Activated T-helper 2 cell treated with anti-CD3 and anti-CD28 coated beads, Interferon-gamma antibody, Interleukin-2, Interleukin-4, amounts not matched to agents 10 μg/mL and 5 μg/mL and 100 μg/mL, durations not matched to agents 14 hours and 24 hours and 36 hours (primary cell): ENCODE measurements around the gene PGGHG. TPM values are rescaled to one million over a fixed set of nuclear protein-coding genes. Genes with fewer than 3 reads are reported as not detected.

Experiments used
- DNase-seq: peaks from one replicate; pipeline ENCODE4 v3.0.0; 2021; ENCODE audit warnings: low spot score
- H3K27ac Mint-ChIP-seq: one replicate; pipeline ENCODE4 v1.8.0; 2021; ENCODE audit warnings: mixed read lengths
- H3K27me3 Mint-ChIP-seq: one replicate; pipeline ENCODE4 v1.8.0; 2021; ENCODE audit warnings: low read depth, mixed read lengths
- H3K36me3 Mint-ChIP-seq: one replicate; pipeline ENCODE4 v1.8.0; 2021; ENCODE audit warnings: low read depth, mixed read lengths
- H3K4me1 Mint-ChIP-seq: one replicate; pipeline ENCODE4 v1.8.0; 2021; ENCODE audit warnings: low read depth, mixed read lengths
- H3K4me3 Mint-ChIP-seq: one replicate; pipeline ENCODE4 v1.8.0; 2021; ENCODE audit warnings: low read depth, mild to moderate bottlenecking, moderate library complexity, mixed read lengths
- H3K9me3 Mint-ChIP-seq: one replicate; pipeline ENCODE4 v1.8.0; 2021; ENCODE audit warnings: mixed read lengths
- intact Hi-C: fragments of 100-400 bp; cut with micrococcal nuclease; formaldehyde crosslinking; loops from one replicate; pipeline ENCODE4 v1.15.1; 2023
- total RNA-seq: library from RNA; stranded (reverse); gene quantifications from 2 replicates; pipeline ENCODE4 v1.2.3, GENCODE V29; 2022

Gene PGGHG
- total RNA-seq, 1 donor from 2014 or later: 62.0 TPM

GRCh38 chr11:272931-273198, 16.1 kb upstream of the PGGHG start:
- DNase-seq: no peak
- Mint-ChIP-seq H3K4me1 (peaks cover 35% of the 10 kb centered on the region), H3K27ac (no peak overlapping the region)

GRCh38 chr11:276219-276618, 12.7 kb upstream of the PGGHG start:
- Mint-ChIP-seq H3K27me3 (peaks cover 39% of the 10 kb centered on the region), H3K4me3 (no peak overlapping the region), H3K36me3 (peaks cover 16% of the 10 kb centered on the region)

More at GRCh38 chr11:272931-273198, 16.1 kb upstream of the PGGHG start:
- Mint-ChIP-seq H3K36me3 (peaks cover 16% of the 10 kb centered on the region), H3K27me3 (peaks cover 28% of the 10 kb centered on the region), H3K9me3 (peaks cover 11% of the 10 kb centered on the region), H3K4me3 (no peak overlapping the region)
- intact Hi-C loops: no loop called here

GRCh38 chr11:278001-278951, 10.7 kb upstream of the PGGHG start, which contains the start of gene NLRP6:
Gene NLRP6, plus strand, starts transcription at chr11:278407. Its CDS starts 163 bp downstream, at chr11:278570.
- H3K36me3 Mint-ChIP-seq: peaks cover 24% of the 10 kb centered on the region
- intact Hi-C loops: no loop called here
- H3K27me3 Mint-ChIP-seq: peaks cover 53% of the 10 kb centered on the region
- H3K27ac Mint-ChIP-seq: peak within 1 kb of the TSS; percentile 10
- DNase-seq: no peak
- H3K4me3 Mint-ChIP-seq: peak within 1 kb of the TSS; percentile 79
- H3K4me1 Mint-ChIP-seq: peaks cover 32% of the 10 kb centered on the region
- H3K9me3 Mint-ChIP-seq: peaks cover 11% of the 10 kb centered on the region

More at GRCh38 chr11:276219-276618, 12.7 kb upstream of the PGGHG start:
- intact Hi-C loops: no loop called here
- Mint-ChIP-seq H3K4me1 (peaks cover 22% of the 10 kb centered on the region), H3K27ac (no peak overlapping the region), H3K9me3 (peaks cover 11% of the 10 kb centered on the region)
- no peak for DNase-seq

GRCh38 chr11:279040-279965, 9.6 kb upstream of the PGGHG start:
- no peak for DNase-seq
- H3K4me3 Mint-ChIP-seq: peak overlapping the region; percentile 79
- H3K9me3 Mint-ChIP-seq: peaks cover 11% of the 10 kb centered on the region
- peaks cover 24% of the 10 kb centered on the region for H3K36me3 Mint-ChIP-seq
- peaks cover 55% of the 10 kb centered on the region for H3K27me3 Mint-ChIP-seq
- no peak overlapping the region for H3K27ac Mint-ChIP-seq
- intact Hi-C loops: no loop called here
- peaks cover 37% of the 10 kb centered on the region for H3K4me1 Mint-ChIP-seq

GRCh38 chr11:279966-280705, 8.8 kb upstream of the PGGHG start:
- peaks cover 24% of the 10 kb centered on the region for H3K36me3 Mint-ChIP-seq
- intact Hi-C loops: no loop called here
- DNase-seq: peak; percentile 50
- peaks cover 51% of the 10 kb centered on the region for H3K27me3 Mint-ChIP-seq
- H3K4me1 Mint-ChIP-seq: peaks cover 37% of the 10 kb centered on the region
- H3K9me3 Mint-ChIP-seq: peaks cover 11% of the 10 kb centered on the region
- H3K27ac Mint-ChIP-seq: no peak overlapping the region
- H3K4me3 Mint-ChIP-seq: peak overlapping the region; percentile 70

- H3K36me3 Mint-ChIP-seq: peaks cover 23% of the 10 kb centered on the region
- no peak overlapping the region for H3K27ac Mint-ChIP-seq
- intact Hi-C loops: no loop called here
- H3K9me3 Mint-ChIP-seq: peaks cover 11% of the 10 kb centered on the region
- peak overlapping the region; percentile 72 for H3K4me3 Mint-ChIP-seq
- H3K27me3 Mint-ChIP-seq: peaks cover 52% of the 10 kb centered on the region
- H3K4me1 Mint-ChIP-seq: peaks cover 40% of the 10 kb centered on the region
- DNase-seq: no peak
Measured at GRCh38 chr11:280706-281485, 8.0 kb upstream of the PGGHG start.

GRCh38 chr11:281486-282161, 7.3 kb upstream of the PGGHG start:
- DNase-seq: no peak
- Mint-ChIP-seq H3K4me3 (peak overlapping the region; percentile 72), H3K4me1 (peaks cover 38% of the 10 kb centered on the region), H3K36me3 (peaks cover 16% of the 10 kb centered on the region), H3K9me3 (peaks cover 4% of the 10 kb centered on the region), H3K27ac (no peak overlapping the region), H3K27me3 (peaks cover 45% of the 10 kb centered on the region)
- intact Hi-C loops: no loop called here

GRCh38 chr11:282171-282570, 6.8 kb upstream of the PGGHG start:
- Mint-ChIP-seq H3K27ac (no peak overlapping the region), H3K4me3 (peak overlapping the region; percentile 65), H3K4me1 (peaks cover 38% of the 10 kb centered on the region)

GRCh38 chr11:282630-283360, 6.1 kb upstream of the PGGHG start:
- Mint-ChIP-seq H3K27ac (no peak overlapping the region), H3K4me1 (peaks cover 39% of the 10 kb centered on the region), H3K4me3 (peak overlapping the region; percentile 65), H3K9me3 (no peaks in the 10 kb centered on the region), H3K36me3 (peaks cover 8% of the 10 kb centered on the region), H3K27me3 (peaks cover 45% of the 10 kb centered on the region)
- intact Hi-C loops: no loop called here
- no peak for DNase-seq

More at GRCh38 chr11:282171-282570, 6.8 kb upstream of the PGGHG start:
- no peak for DNase-seq
- peaks cover 13% of the 10 kb centered on the region for H3K36me3 Mint-ChIP-seq
- intact Hi-C loops: no loop called here
- H3K9me3 Mint-ChIP-seq: no peaks in the 10 kb centered on the region
- H3K27me3 Mint-ChIP-seq: peaks cover 44% of the 10 kb centered on the region

- H3K9me3 Mint-ChIP-seq: no peaks in the 10 kb centered on the region
- intact Hi-C loops: no loop called here
- H3K27me3 Mint-ChIP-seq: peaks cover 49% of the 10 kb centered on the region
- H3K27ac Mint-ChIP-seq: no peak overlapping the region
- peaks cover 37% of the 10 kb centered on the region for H3K4me1 Mint-ChIP-seq
- H3K36me3 Mint-ChIP-seq: peaks cover 8% of the 10 kb centered on the region
- no peak overlapping the region for H3K4me3 Mint-ChIP-seq
- DNase-seq: no peak
Measured at GRCh38 chr11:283405-284104, 5.4 kb upstream of the PGGHG start.
